Measurements from ENCODE around the gene BAZ2B.

Gene BAZ2B

DNA sequence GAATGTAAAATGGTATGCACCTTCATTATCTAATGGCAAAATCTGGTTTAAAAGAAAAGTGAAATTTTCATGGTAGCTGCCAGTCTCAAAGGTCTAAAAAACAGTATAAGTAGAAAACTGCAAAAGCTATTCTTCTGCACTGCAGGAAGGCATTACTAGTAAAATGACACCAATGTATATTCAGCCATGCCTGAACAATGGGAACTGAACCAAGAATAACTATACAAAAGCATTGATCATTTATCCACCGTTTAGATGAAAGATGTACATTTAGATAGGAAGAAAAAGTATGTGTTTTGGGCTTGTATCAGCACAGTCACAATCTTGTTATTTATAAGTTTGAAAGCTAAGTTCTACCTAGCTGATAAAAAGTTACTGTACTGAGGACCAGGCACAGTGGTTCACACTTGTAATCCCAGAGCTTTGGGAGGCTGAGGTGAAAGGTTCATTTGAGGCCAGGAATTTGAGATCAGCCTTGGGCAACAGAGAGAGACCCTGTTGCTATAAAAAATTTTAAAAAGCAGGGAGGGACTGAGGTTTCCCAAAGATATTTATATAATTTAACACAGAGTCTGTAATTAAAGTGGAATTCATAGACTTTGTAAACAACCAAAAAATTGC, 166.7 kb downstream of the BAZ2B start:
- no peak overlapping the region for H3K4me3 ChIP-seq (ENCODE audit: low read length)
- TF ChIP-seq, protein P1, sequence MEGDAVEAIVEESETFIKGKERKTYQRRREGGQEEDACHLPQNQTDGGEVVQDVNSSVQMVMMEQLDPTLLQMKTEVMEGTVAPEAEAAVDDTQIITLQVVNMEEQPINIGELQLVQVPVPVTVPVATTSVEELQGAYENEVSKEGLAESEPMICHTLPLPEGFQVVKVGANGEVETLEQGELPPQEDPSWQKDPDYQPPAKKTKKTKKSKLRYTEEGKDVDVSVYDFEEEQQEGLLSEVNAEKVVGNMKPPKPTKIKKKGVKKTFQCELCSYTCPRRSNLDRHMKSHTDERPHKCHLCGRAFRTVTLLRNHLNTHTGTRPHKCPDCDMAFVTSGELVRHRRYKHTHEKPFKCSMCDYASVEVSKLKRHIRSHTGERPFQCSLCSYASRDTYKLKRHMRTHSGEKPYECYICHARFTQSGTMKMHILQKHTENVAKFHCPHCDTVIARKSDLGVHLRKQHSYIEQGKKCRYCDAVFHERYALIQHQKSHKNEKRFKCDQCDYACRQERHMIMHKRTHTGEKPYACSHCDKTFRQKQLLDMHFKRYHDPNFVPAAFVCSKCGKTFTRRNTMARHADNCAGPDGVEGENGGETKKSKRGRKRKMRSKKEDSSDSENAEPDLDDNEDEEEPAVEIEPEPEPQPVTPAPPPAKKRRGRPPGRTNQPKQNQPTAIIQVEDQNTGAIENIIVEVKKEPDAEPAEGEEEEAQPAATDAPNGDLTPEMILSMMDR (conservative IDR thresholded peaks at IDR 0.05; ENCODE audit: low read length), result no peak
- no peak for DNase-seq (ENCODE audit: low read depth)

DNA sequence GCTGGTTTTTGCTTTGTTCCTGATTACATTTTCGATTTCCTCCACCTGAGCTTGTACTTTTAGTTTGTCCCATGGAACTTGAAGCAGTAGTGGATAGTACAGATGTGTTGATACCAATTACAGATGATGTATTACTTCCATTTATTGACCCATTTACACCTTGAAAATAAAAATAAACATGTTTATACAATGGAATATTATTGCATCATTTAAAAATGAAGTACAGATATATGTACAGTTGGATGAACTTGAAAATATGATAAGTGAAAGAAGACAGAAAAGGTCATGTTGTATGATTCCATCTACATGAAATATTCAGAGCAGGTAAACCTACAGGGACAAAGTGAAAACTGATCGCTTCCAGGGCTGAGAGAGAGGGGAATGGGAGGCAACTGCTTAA, 169.5 kb downstream of the BAZ2B start:
- H3K4me3 ChIP-seq (ENCODE audit: low read length), result no peak overlapping the region
- TF ChIP-seq, protein P1 (conservative IDR thresholded peaks at IDR 0.05; ENCODE audit: low read length), result no peak
- no peak for DNase-seq (ENCODE audit: low read depth)

DNA sequence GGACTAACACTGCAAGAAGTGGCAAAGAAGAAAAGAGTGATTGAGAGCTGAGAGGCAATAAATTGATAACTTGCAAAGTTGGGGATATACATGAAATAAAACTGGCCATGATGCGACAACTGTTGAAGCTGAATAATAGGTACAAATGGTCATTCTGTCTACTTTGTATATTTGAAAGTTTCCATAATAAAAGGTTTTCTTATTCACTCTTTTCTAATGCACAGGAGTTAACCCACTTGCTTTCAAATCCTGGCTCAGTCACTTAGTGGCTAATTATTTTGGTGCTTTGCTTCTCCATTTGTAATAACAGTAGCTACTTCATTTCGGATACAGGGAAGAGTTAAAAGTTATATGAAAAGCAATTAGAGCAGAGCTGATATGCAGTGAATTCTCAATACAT, 170.1 kb downstream of the BAZ2B start:
- H3K4me3 ChIP-seq (ENCODE audit: low read length), result no peak overlapping the region
- no peak for DNase-seq (ENCODE audit: low read depth)
- TF ChIP-seq, protein P1 (conservative IDR thresholded peaks at IDR 0.05; ENCODE audit: low read length), result no peak

DNA sequence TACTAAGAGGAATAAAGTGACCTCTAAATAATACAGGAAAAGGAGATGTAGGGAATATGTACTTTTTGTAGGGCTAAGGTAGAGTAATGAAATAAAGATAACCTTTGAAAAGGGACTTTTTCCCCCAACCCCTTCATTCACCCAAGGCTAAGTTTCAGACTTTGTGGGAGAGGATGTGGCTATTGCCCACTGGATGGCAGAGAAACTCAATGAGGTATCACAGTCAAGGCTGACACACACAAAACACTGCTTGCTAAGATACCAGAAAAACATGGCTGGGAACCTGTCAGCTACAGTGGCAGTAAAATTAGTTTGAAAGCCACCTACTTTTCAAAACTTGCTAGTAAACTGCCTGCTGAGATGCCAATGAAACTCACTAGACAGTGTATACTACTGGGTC, 171.0 kb downstream of the BAZ2B start:
- TF ChIP-seq, protein P1 (conservative IDR thresholded peaks at IDR 0.05; ENCODE audit: low read length), result no peak
- DNase-seq (ENCODE audit: low read depth), result no peak
- H3K4me3 ChIP-seq (ENCODE audit: low read length), result no peak overlapping the region

DNA sequence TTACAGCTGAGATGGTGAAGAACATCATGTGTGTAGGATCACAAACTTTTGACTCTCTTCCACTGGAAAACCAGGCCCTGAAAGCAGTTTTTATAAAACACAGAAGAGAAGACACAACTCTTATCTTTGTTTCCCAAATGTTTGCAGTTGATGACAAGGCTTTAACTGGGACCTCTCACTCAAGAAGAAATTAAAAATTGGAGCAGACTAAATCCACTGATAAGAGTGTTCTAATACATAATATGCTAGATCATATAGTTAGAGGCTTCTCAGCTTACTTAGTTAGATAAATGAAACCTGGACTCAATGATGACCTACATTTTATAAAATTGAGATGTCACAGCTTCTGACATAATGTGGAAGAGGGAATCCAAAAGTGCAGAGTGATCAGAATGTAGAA, 171.6 kb downstream of the BAZ2B start:
- no peak for DNase-seq (ENCODE audit: low read depth)
- TF ChIP-seq, protein P1 (conservative IDR thresholded peaks at IDR 0.05; ENCODE audit: low read length), result no peak
- H3K4me3 ChIP-seq (ENCODE audit: low read length), result no peak overlapping the region

DNA sequence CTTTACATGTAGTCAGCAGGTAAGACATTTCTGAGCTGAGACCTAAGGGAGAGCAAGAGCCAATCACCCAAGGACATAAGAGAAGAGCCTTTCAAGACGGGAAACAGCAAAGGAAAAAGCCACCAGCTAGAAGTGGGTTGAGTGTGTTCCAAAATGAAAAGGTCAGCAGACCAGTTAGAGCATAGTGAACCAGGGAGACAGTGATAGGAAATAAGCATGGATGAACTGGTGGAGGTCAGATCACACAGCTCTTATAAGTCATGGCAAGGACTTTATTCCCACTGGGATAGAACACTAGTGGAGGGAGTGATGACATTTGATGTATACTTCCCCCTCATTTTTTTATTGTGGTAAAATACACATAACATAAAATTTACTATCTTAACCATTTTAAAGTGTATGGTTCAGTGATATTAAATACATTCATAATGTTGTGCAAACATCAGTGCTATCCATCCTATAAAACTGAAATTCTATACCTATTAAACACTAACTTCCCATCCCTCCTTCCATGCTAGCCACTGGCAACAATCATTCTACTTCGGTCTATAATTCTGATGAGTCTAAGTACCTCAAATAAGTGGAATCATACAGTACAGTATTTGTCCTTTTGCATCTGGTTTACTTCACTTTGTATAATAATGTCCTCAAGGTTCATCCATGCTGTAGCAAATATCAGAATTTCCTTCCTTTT, 174.0 kb downstream of the BAZ2B start:
- no peak for DNase-seq (ENCODE audit: low read depth)
- no peak overlapping the region for H3K4me3 ChIP-seq (ENCODE audit: low read length)
- TF ChIP-seq, protein P1 (conservative IDR thresholded peaks at IDR 0.05; ENCODE audit: low read length), result no peak

DNA sequence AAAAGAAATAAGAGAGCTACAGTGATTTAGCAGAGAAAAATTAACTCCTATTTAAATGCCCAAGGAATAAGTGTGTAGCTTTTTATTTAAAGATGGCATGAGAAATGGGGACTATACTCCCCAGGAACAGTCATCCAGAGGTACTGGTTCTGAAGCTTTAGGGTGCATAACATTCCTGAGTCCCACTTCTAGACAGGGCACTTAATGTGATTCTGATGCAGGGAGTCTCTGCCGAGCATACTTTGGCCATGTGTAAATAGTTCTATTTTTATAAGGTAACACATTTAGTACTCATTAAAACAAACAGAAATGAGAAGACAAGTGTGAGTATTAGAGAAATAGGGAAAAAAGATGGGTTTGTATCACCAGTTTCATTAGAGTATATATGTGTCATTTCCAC, 175.2 kb downstream of the BAZ2B start:
- no peak for DNase-seq (ENCODE audit: low read depth)
- H3K4me3 ChIP-seq (ENCODE audit: low read length), result no peak overlapping the region
- TF ChIP-seq, protein P1 (conservative IDR thresholded peaks at IDR 0.05; ENCODE audit: low read length), result no peak
